Skeletal muscle tissue (tissue), 5 donors: Measurements from ENCODE around the gene UBL3. TPM values are rescaled to one million over a fixed set of nuclear protein-coding genes. Genes with fewer than 3 reads are reported as not detected.

Experiments
- H3K27ac ChIP-seq: one replicate; pipeline ENCODE4 v1.7.0; 2013; ENCODE audit warnings: mild to moderate bottlenecking, low read depth, low read length, inconsistent platforms
- H3K27me3 ChIP-seq, 3 donors: one replicate each; pipeline ENCODE4 v1.7.0; 2013; ENCODE audit warnings: low read length in 3 of 3; ENCODE audit not compliant: control insufficient read depth in 3 of 3, insufficient read depth in 3 of 3
- H3K36me3 ChIP-seq, 3 donors: one replicate each; pipeline ENCODE4 v1.7.0; 2013; ENCODE audit warnings: low read length in 3 of 3; ENCODE audit not compliant: control insufficient read depth in 3 of 3, insufficient read depth in 3 of 3
- H3K4me1 ChIP-seq, 3 donors: one replicate each; pipeline ENCODE4 v1.7.0; 2013; ENCODE audit warnings: low read length in 3 of 3, mild to moderate bottlenecking in 3 of 3; ENCODE audit not compliant: control insufficient read depth in 3 of 3, insufficient read depth in 3 of 3
- H3K4me3 ChIP-seq, 3 donors: one replicate each; pipeline ENCODE4 v1.7.0; 2013; ENCODE audit warnings: low read length in 3 of 3
- H3K9ac ChIP-seq, 3 donors: one replicate each; pipeline ENCODE4 v1.7.0; 2013; ENCODE audit warnings: low read length in 3 of 3, mild to moderate bottlenecking in 3 of 3, moderate library complexity in 2 of 3, low read depth in 1 of 3
- H3K9me3 ChIP-seq, 3 donors: one replicate each; pipeline ENCODE4 v1.7.0; 2013; ENCODE audit warnings: low read length in 3 of 3; ENCODE audit not compliant: control insufficient read depth in 3 of 3
- small RNA-seq: library from RNA; depleted of rRNA; stranded (forward); fragments of <200 nt; gene quantifications from one replicate; pipeline ENCODE3, GENCODE V24; 2014
- total RNA-seq: library from RNA; depleted of rRNA; stranded (reverse); fragments of >200 nt; gene quantifications from one replicate; pipeline ENCODE4 v1.2.3, GENCODE V29; 2014
- donor health status: Osteomylitis.

UBL3 gene
- total RNA-seq, 1 donor from 2014 or later = 14.6 TPM

GRCh38 chr13:29730253-29730652, 120.2 kb downstream of the UBL3 start:
- Histone ChIP-seq H3K27ac (no peak overlapping the region), H3K4me1 (no peaks in the 10 kb centered on the region), H3K9me3 (no peaks in the 10 kb centered on the region), H3K27me3 (peaks cover 0 to 5% (median 3%) of the 10 kb centered on the region in 3 donors), H3K9ac (no peak overlapping the region), H3K4me3 (no peak overlapping the region), H3K36me3 (no peaks in the 10 kb centered on the region)

- Histone ChIP-seq H3K4me1 (no peaks in the 10 kb centered on the region), H3K27ac (no peak overlapping the region), H3K27me3 (peaks cover 0 to 3% (median under 1%) of the 10 kb centered on the region in 3 donors), H3K36me3 (no peaks in the 10 kb centered on the region), H3K9ac (no peak overlapping the region), H3K4me3 (no peak overlapping the region), H3K9me3 (no peaks in the 10 kb centered on the region)
Measured at GRCh38 chr13:29722415-29722814, 128.0 kb downstream of the UBL3 start.

- H3K27ac ChIP-seq = no peak overlapping the region
- H3K4me3 ChIP-seq = no peak overlapping the region
- H3K36me3 ChIP-seq = no peaks in the 10 kb centered on the region
- no peaks in the 10 kb centered on the region for H3K4me1 ChIP-seq
- H3K9me3 ChIP-seq = no peaks in the 10 kb centered on the region
- H3K9ac ChIP-seq = no peak overlapping the region
- peaks cover 0 to 3% (median 0%) of the 10 kb centered on the region in 3 donors for H3K27me3 ChIP-seq
Measured at GRCh38 chr13:29721766-29722165, 128.7 kb downstream of the UBL3 start.

GRCh38 chr13:29718694-29719093, 131.7 kb downstream of the UBL3 start:
- no peak overlapping the region for H3K27ac ChIP-seq
- H3K9ac ChIP-seq = no peak overlapping the region
- peaks cover 0 to 6% (median 2%) of the 10 kb centered on the region in 3 donors for H3K9me3 ChIP-seq
- H3K27me3 ChIP-seq = peaks cover 0 to 3% (median 0%) of the 10 kb centered on the region in 3 donors
- no peaks in the 10 kb centered on the region for H3K4me1 ChIP-seq
- H3K4me3 ChIP-seq = no peak overlapping the region
- no peaks in the 10 kb centered on the region for H3K36me3 ChIP-seq

- Histone ChIP-seq H3K27ac (no peak overlapping the region), H3K4me3 (no peak overlapping the region), H3K4me1 (no peaks in the 10 kb centered on the region), H3K9me3 (peaks cover 0 to 10% (median 2%) of the 10 kb centered on the region in 3 donors), H3K27me3 (peaks cover 0 to 3% (median 0%) of the 10 kb centered on the region in 3 donors), H3K36me3 (no peaks in the 10 kb centered on the region), H3K9ac (no peak overlapping the region)
Measured at GRCh38 chr13:29716493-29716892, 133.9 kb downstream of the UBL3 start.

Small RNA genes lying within 50 kb of the gene (small RNA-seq; reads per million reads assigned to genes)
- gene RF00017 (not detected), gene TIMM8BP1 (not detected)
